Measurements from ENCODE around the gene PEBP1.

PEBP1 gene

GRCh38 chr12:118122264-118122663 is 13.7 kb upstream of the PEBP1 start:
- no peaks in the 10 kb centered on the region for H4K20me1 ChIP-seq (ENCODE audit: insufficient read depth, low read length)
- no peak overlapping the region for H3K9ac ChIP-seq (ENCODE audit: low read depth, low read length)
- ATAC-seq (ENCODE audit: insufficient read depth, low read depth) (no peak), DNase-seq (no peak)
- no peak overlapping the region for H3K4me3 ChIP-seq (ENCODE audit: low read depth in 1 of 2, low read length in 2 of 2)
- H2AFZ ChIP-seq (ENCODE audit: low read depth, low read length) = no peak overlapping the region
- H3K36me3 ChIP-seq (ENCODE audit: insufficient read depth, low read length) = peaks cover 3% of the 10 kb centered on the region; the same call in 1 of the 2 replicates
- TF ChIP-seq, protein P1, sequence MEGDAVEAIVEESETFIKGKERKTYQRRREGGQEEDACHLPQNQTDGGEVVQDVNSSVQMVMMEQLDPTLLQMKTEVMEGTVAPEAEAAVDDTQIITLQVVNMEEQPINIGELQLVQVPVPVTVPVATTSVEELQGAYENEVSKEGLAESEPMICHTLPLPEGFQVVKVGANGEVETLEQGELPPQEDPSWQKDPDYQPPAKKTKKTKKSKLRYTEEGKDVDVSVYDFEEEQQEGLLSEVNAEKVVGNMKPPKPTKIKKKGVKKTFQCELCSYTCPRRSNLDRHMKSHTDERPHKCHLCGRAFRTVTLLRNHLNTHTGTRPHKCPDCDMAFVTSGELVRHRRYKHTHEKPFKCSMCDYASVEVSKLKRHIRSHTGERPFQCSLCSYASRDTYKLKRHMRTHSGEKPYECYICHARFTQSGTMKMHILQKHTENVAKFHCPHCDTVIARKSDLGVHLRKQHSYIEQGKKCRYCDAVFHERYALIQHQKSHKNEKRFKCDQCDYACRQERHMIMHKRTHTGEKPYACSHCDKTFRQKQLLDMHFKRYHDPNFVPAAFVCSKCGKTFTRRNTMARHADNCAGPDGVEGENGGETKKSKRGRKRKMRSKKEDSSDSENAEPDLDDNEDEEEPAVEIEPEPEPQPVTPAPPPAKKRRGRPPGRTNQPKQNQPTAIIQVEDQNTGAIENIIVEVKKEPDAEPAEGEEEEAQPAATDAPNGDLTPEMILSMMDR (IDR thresholded peaks at IDR 0.05; ENCODE audit: borderline replicate concordance, extremely low read depth, low read length, poor library complexity, severe bottlenecking) = no peak
- TF ChIP-seq EZH2 (IDR thresholded peaks at IDR 0.05; ENCODE audit: borderline replicate concordance, low read depth, low read length, severe bottlenecking) = no peak
- no peaks in the 10 kb centered on the region for H3K27me3 ChIP-seq (ENCODE audit: insufficient read depth, low read length, poor library complexity)
- H3K9me3 ChIP-seq (ENCODE audit: insufficient read depth, low read length, severe bottlenecking) = no peaks in the 10 kb centered on the region
- H3K4me1 ChIP-seq (ENCODE audit: insufficient read depth, low read length) = peaks cover 9% of the 10 kb centered on the region
- no peak overlapping the region for H3K27ac ChIP-seq (ENCODE audit: low read length)
- H3K79me2 ChIP-seq (ENCODE audit: insufficient read depth, low read length) = no peaks in the 10 kb centered on the region
- no peak overlapping the region for H3K4me2 ChIP-seq (ENCODE audit: insufficient read depth, low read length)

DNA sequence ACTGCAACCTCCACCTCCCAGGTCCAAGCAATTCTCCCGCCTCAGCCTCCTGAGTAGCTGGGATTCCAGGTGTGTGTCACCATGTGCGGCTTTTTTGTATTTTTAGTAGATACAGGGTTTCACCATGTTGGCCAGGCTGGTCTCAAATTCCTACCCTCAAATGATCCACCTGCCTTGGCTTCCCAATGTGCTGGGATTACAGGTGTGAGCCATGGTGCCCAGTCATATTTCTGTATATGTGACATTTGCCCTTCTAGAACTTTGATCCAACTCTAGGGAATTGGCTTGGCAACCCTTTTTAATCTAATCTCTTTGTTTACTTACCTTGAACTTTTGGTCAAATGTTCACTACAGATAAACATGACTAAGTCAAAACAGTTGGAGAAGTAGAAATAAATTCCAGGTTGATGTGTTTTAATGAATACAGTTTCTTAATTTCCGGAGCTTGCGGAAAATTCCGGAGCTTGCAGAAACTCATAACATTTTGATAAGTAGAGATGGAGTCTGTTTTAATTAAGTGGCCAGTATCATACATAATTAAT is 11.5 kb upstream of the PEBP1 start:
- Histone ChIP-seq H3K4me3 (ENCODE audit: low read depth in 1 of 2, low read length in 2 of 2) (no peak overlapping the region), H3K27ac (ENCODE audit: low read length) (no peak overlapping the region), H4K20me1 (ENCODE audit: insufficient read depth, low read length) (no peaks in the 10 kb centered on the region), H3K4me1 (ENCODE audit: insufficient read depth, low read length) (peaks cover 9% of the 10 kb centered on the region), H3K79me2 (ENCODE audit: insufficient read depth, low read length) (peaks cover 4% of the 10 kb centered on the region; the same call in 1 of the 2 replicates), H3K4me2 (ENCODE audit: insufficient read depth, low read length) (no peak overlapping the region), H3K9me3 (ENCODE audit: insufficient read depth, low read length, severe bottlenecking) (no peaks in the 10 kb centered on the region), H3K9ac (ENCODE audit: low read depth, low read length) (no peak overlapping the region), H2AFZ (ENCODE audit: low read depth, low read length) (no peak overlapping the region), H3K36me3 (ENCODE audit: insufficient read depth, low read length) (peaks cover 3% of the 10 kb centered on the region; the same call in 1 of the 2 replicates), H3K27me3 (ENCODE audit: insufficient read depth, low read length, poor library complexity) (no peaks in the 10 kb centered on the region)
- no peak for DNase-seq
- TF ChIP-seq, protein P1 (IDR thresholded peaks at IDR 0.05; ENCODE audit: borderline replicate concordance, extremely low read depth, low read length, poor library complexity, severe bottlenecking) = no peak
- no peak for TF ChIP-seq EZH2 (IDR thresholded peaks at IDR 0.05; ENCODE audit: borderline replicate concordance, low read depth, low read length, severe bottlenecking)
- no peak for ATAC-seq (ENCODE audit: insufficient read depth, low read depth)

GRCh38 chr12:118125743-118126118 is 10.2 kb upstream of the PEBP1 start:
- H3K9ac ChIP-seq (ENCODE audit: low read depth, low read length) = no peak overlapping the region
- no peak for ATAC-seq (ENCODE audit: insufficient read depth, low read depth)
- H2AFZ ChIP-seq (ENCODE audit: low read depth, low read length) = no peak overlapping the region
- DNase-seq = no peak
- H3K9me3 ChIP-seq (ENCODE audit: insufficient read depth, low read length, severe bottlenecking) = no peaks in the 10 kb centered on the region
- peaks cover 4% of the 10 kb centered on the region; the same call in 1 of the 2 replicates for H3K79me2 ChIP-seq (ENCODE audit: insufficient read depth, low read length)
- no peak for TF ChIP-seq EZH2 (IDR thresholded peaks at IDR 0.05; ENCODE audit: borderline replicate concordance, low read depth, low read length, severe bottlenecking)
- TF ChIP-seq, protein P1 (IDR thresholded peaks at IDR 0.05; ENCODE audit: borderline replicate concordance, extremely low read depth, low read length, poor library complexity, severe bottlenecking) = no peak
- H4K20me1 ChIP-seq (ENCODE audit: insufficient read depth, low read length) = no peaks in the 10 kb centered on the region
- H3K4me3 ChIP-seq (ENCODE audit: low read depth in 1 of 2, low read length in 2 of 2) = no peak overlapping the region
- H3K4me1 ChIP-seq (ENCODE audit: insufficient read depth, low read length) = peaks cover 6% of the 10 kb centered on the region
- H3K4me2 ChIP-seq (ENCODE audit: insufficient read depth, low read length) = no peak overlapping the region
- peaks cover 3% of the 10 kb centered on the region; the same call in 1 of the 2 replicates for H3K36me3 ChIP-seq (ENCODE audit: insufficient read depth, low read length)
- H3K27ac ChIP-seq (ENCODE audit: low read length) = no peak overlapping the region
- no peaks in the 10 kb centered on the region for H3K27me3 ChIP-seq (ENCODE audit: insufficient read depth, low read length, poor library complexity)
